HepG2 (cell line): Measurements from ENCODE around the gene CHDH. TPM values are rescaled to one million over a fixed set of nuclear protein-coding genes. Genes with fewer than 3 reads are reported as not detected.

Experiments
- ATAC-seq: fragments of 200-7000 bp; cut with Tn5 transposase; 3 replicates; pipeline ENCODE4 v1.9.1; 2020; ENCODE audit warnings: mild to moderate bottlenecking, moderate library complexity
- BruUV-seq: library from RNA; stranded (reverse); fragments of 400-500 nt; replicated peaks from 2 replicates; lab custom pipeline; 2021; lab: Mats Ljungman, UMichigan
- CTCF ChIA-PET: fragments of 300-600 bp; formaldehyde crosslinking; extraction: SDS; loops from one replicate; lab custom pipeline; 2021; ENCODE audit warnings: low total read pairs, inconsistent platforms, low intra/inter-chr PET ratio; lab: Yijun Ruan, JAX
- POLR2A ChIA-PET: fragments of 350-600 bp; sonication (Branson Sonifier 250); formaldehyde crosslinking; loops from one replicate; lab custom pipeline; 2020; ENCODE audit warnings: antibody characterized with exemption, inconsistent platforms; lab: Yijun Ruan, JAX
- DNase-seq: peaks from one replicate; pipeline ENCODE4 v3.0.0-alpha.2; 2015; ENCODE audit warnings: low spot score
- FAIRE-seq: peaks from 3 replicates; lab custom pipeline; 2011; peaks lifted over from hg19 to GRCh38; lab: Jason Lieb, UNC
- H2AFZ ChIP-seq: one replicate; pipeline ENCODE4 v1.6.1; 2011; ENCODE audit warnings: low read length, inconsistent platforms
- H3K27ac ChIP-seq: fragments of 300-600 bp; 3 replicates; pipeline ENCODE4 v1.8.0; 2011; ENCODE audit warnings: mixed run types, mild to moderate bottlenecking, mixed read lengths, low read length, inconsistent platforms; ENCODE audit not compliant: insufficient read depth; ENCODE audit errors: extremely low read length
- H3K27me3 ChIP-seq, 2 experiments: fragments of 200-600 bp in 1 of 2; 2 replicates in 1 of 2; 3 replicates in 1 of 2; pipeline versions ENCODE4 v1.6.0 to v1.8.0; 2011; ENCODE audit warnings: low read length in 2 of 2, mild to moderate bottlenecking in 2 of 2, moderate library complexity in 2 of 2, inconsistent platforms in 1 of 2; ENCODE audit not compliant: insufficient read depth in 2 of 2, control insufficient read depth in 1 of 2
- H3K36me3 ChIP-seq, 2 experiments: fragments of 200-600 bp in 1 of 2; replicated peaks in 1 of 2; 2 replicates in 1 of 2; 3 replicates in 1 of 2; pipeline versions ENCODE4 v1.5.1 to v1.8.0; 2011; ENCODE audit warnings: low read length in 2 of 2, inconsistent platforms in 1 of 2; ENCODE audit not compliant: insufficient read depth in 2 of 2, control insufficient read depth in 1 of 2
- H3K4me1 ChIP-seq: 2 replicates; pipeline ENCODE4 v1.5.1; 2012; ENCODE audit warnings: low read length, inconsistent platforms; ENCODE audit not compliant: insufficient read depth
- H3K4me2 ChIP-seq: 2 replicates; pipeline ENCODE4 v1.6.0; 2011; ENCODE audit warnings: low read depth, low read length, inconsistent platforms
- H3K4me3 ChIP-seq, 3 experiments: fragments of 200-600 bp in 1 of 3; sonication (generic), shearing (Covaris generic) in 1 of 3; replicated peaks in 1 of 3; 2 replicates each; pipeline ENCODE4 v1.5.1; 2011 to 2016; ENCODE audit warnings: low read length in 3 of 3, inconsistent platforms in 2 of 3, low read depth in 2 of 3, mild to moderate bottlenecking in 2 of 3, control low read depth in 1 of 3, mixed read lengths in 1 of 3; ENCODE audit not compliant: insufficient read depth in 1 of 3
- H3K79me2 ChIP-seq: one replicate; pipeline ENCODE4 v1.6.1; 2011; ENCODE audit warnings: low read length, inconsistent platforms; ENCODE audit not compliant: insufficient read depth
- H3K9ac ChIP-seq: 2 replicates; pipeline ENCODE4 v1.6.0; 2011; ENCODE audit warnings: mild to moderate bottlenecking, low read depth, low read length, inconsistent platforms; ENCODE audit not compliant: insufficient read depth
- H3K9me3 ChIP-seq: 2 replicates; pipeline ENCODE4 v1.5.1; 2012; ENCODE audit warnings: mild to moderate bottlenecking, low read length
- H4K20me1 ChIP-seq: 2 replicates; pipeline ENCODE4 v1.6.0; 2011; ENCODE audit warnings: inconsistent platforms, mild to moderate bottlenecking, low read length, moderate library complexity; ENCODE audit not compliant: insufficient read depth
- CCDC6 ChIP-seq: sonication (generic); formaldehyde crosslinking; IDR thresholded peaks from 2 replicates; pipeline ENCODE4 v1.8.1; 2022; ENCODE audit warnings: mild to moderate bottlenecking, missing genetic modification reagents, moderate library complexity
- CHCHD3 ChIP-seq: sonication (generic); formaldehyde crosslinking; IDR thresholded peaks from 2 replicates; pipeline ENCODE4 v1.8.0; 2022; ENCODE audit warnings: mild to moderate bottlenecking, missing genetic modification reagents, moderate library complexity
- MAF1 ChIP-seq: sonication (generic); formaldehyde crosslinking; IDR thresholded peaks from 2 replicates; pipeline ENCODE4 v1.5.0; 2020; ENCODE audit warnings: missing genetic modification reagents, borderline replicate concordance
- ZNF839 ChIP-seq: sonication (generic); formaldehyde crosslinking; IDR thresholded peaks from 2 replicates; pipeline ENCODE4 v1.4.0; 2020; ENCODE audit warnings: missing genetic modification reagents, mild to moderate bottlenecking, borderline replicate concordance
- WGBS: methylation state at CpG from one replicate; pipeline ENCODE4 v1.1.6; 2017; ENCODE audit warnings: low lambda C conversion rate; 5-methylcytosine and 5-hydroxymethylcytosine counted together
- in situ Hi-C: cut with HindIII; loops from 2 replicates; pipeline ENCODE4 v1.10.0; 2017; ENCODE audit warnings: low pct_unique_long_range_greater_than_20kb; ENCODE audit not compliant: extremely low pct_ligation_motif_present
- intact Hi-C: fragments of 100-400 bp; cut with micrococcal nuclease; formaldehyde crosslinking; loops from one replicate; pipeline ENCODE4 v1.10.0; 2022; ENCODE audit not compliant: unreplicated experiment
- polyA plus RNA-seq, 8 experiments: library from polyadenylated mRNA; depleted of rRNA in 3 of 8; stranded (reverse) in 7 of 8; unstranded in 1 of 8; fragments of >200 nt; fragmentation: Illumina TruSeq in 4 of 8; extraction: Trizol in 4 of 8; gene quantifications; 2 replicates each; pipeline versions ENCODE4 v1.2.1 to v1.2.3, GENCODE V29; 2011 to 2016; ENCODE audit warnings: low read depth in 4 of 8, missing spikeins in 1 of 8, mixed read lengths in 1 of 8; ENCODE audit not compliant: insufficient read depth in 1 of 8
- total RNA-seq, 5 experiments: library from RNA; depleted of rRNA; stranded (reverse); fragments of >200 nt; fragmentation: Illumina TruSeq; extraction: Trizol; gene quantifications; 2 replicates each; pipeline ENCODE4 v1.2.3, GENCODE V29; 2016; ENCODE audit warnings: low read depth in 1 of 5
- TF ChIP-seq, protein P1 (sequence below): IDR thresholded peaks from 2 replicates; pipeline ENCODE4 v1.6.1; 2016; ENCODE audit warnings: missing genetic modification reagents, missing compliant biosample characterization
- TF ChIP-seq, protein P2 (sequence below): IDR thresholded peaks from 2 replicates; pipeline ENCODE4 v1.6.1; 2012; ENCODE audit warnings: low read length, improper control_type of control experiment

CHDH gene
- total and polyA plus RNA-seq, 2 of the 13 experiments (the other 11 are each of a cell fraction or from before 2014, with no cell fraction given): 28.1 to 48.9 TPM

DNA sequence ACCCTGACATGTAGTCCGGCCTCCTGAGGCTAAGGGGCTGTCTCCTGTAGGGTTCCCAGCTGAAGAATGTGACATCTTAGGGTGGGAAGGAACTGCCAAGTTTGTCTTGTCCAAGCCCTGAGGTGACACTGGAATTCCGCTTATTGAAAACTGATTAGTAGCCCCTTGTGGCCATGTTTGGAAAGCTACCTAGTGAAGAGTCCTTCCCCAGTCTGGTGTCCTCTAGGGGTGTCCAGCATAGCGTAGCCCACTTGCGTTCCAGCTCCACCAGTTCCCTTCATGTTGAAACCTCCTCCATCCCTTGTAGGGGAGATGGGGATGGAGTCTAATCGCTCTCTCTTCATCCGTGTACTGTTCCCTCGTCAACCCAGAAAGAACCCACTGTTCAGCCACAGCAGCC lies 79.5 kb downstream of the CHDH start:
- Histone ChIP-seq H3K27ac (no peak overlapping the region), H4K20me1 (no peaks in the 10 kb centered on the region), H3K9me3 (no peaks in the 10 kb centered on the region), H3K4me3 (no peak overlapping the region), H3K79me2 (no peaks in the 10 kb centered on the region), H3K9ac (no peak overlapping the region), H3K27me3 (no peaks in the 10 kb centered on the region), H3K4me1 (peaks cover 18% of the 10 kb centered on the region; the same call in 1 of the 2 replicates), H3K36me3 (no peaks in the 10 kb centered on the region), H2AFZ (no peak overlapping the region), H3K4me2 (no peak overlapping the region)
- BruUV-seq: no TSS peak
- DNase-seq (peak; percentile 3), ATAC-seq (peak; percentile 60), FAIRE-seq (no peak)
- TF ChIP-seq, protein P1, sequence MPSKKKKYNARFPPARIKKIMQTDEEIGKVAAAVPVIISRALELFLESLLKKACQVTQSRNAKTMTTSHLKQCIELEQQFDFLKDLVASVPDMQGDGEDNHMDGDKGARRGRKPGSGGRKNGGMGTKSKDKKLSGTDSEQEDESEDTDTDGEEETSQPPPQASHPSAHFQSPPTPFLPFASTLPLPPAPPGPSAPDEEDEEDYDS (CRISPR knock-in tag): no peak
- no peak for TF ChIP-seq CHCHD3 (CRISPR knock-in tag)
- no peak for TF ChIP-seq MAF1 (CRISPR knock-in tag)
- no peak for TF ChIP-seq CCDC6 (CRISPR knock-in tag)
- TF ChIP-seq, protein P2, sequence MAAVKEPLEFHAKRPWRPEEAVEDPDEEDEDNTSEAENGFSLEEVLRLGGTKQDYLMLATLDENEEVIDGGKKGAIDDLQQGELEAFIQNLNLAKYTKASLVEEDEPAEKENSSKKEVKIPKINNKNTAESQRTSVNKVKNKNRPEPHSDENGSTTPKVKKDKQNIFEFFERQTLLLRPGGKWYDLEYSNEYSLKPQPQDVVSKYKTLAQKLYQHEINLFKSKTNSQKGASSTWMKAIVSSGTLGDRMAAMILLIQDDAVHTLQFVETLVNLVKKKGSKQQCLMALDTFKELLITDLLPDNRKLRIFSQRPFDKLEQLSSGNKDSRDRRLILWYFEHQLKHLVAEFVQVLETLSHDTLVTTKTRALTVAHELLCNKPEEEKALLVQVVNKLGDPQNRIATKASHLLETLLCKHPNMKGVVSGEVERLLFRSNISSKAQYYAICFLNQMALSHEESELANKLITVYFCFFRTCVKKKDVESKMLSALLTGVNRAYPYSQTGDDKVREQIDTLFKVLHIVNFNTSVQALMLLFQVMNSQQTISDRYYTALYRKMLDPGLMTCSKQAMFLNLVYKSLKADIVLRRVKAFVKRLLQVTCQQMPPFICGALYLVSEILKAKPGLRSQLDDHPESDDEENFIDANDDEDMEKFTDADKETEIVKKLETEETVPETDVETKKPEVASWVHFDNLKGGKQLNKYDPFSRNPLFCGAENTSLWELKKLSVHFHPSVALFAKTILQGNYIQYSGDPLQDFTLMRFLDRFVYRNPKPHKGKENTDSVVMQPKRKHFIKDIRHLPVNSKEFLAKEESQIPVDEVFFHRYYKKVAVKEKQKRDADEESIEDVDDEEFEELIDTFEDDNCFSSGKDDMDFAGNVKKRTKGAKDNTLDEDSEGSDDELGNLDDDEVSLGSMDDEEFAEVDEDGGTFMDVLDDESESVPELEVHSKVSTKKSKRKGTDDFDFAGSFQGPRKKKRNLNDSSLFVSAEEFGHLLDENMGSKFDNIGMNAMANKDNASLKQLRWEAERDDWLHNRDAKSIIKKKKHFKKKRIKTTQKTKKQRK: no peak
- TF ChIP-seq ZNF839 (CRISPR knock-in tag): no peak
- CTCF ChIA-PET: no interaction called here
- WGBS: 75% methylated on average over 7 of the region's 7 CpGs
- in situ Hi-C loops: no loop called here
- POLR2A ChIA-PET: interaction anchor here (0.9 kb wide), 1 partner anchor 79 kb away, joined by 3 read pairs; no protein-coding TSS in a partner anchor
- intact Hi-C loops: no loop called here
